GM10266 (cell line): Measurements from ENCODE around the gene NAT9.

ENCODE experiments used
- DNase-seq: peaks from one replicate; pipeline ENCODE4 v3.0.0; 2012; ENCODE audit errors: extremely low spot score
- TF ChIP-seq, protein P1 (sequence below): IDR thresholded peaks from 2 replicates; pipeline ENCODE4 v1.5.1; 2012; ENCODE audit warnings: mild to moderate bottlenecking, low read depth; ENCODE audit not compliant: control insufficient read depth, insufficient read depth; ENCODE audit errors: missing control alignments

Gene NAT9, protein sequence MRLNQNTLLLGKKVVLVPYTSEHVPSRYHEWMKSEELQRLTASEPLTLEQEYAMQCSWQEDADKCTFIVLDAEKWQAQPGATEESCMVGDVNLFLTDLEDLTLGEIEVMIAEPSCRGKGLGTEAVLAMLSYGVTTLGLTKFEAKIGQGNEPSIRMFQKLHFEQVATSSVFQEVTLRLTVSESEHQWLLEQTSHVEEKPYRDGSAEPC

DNA sequence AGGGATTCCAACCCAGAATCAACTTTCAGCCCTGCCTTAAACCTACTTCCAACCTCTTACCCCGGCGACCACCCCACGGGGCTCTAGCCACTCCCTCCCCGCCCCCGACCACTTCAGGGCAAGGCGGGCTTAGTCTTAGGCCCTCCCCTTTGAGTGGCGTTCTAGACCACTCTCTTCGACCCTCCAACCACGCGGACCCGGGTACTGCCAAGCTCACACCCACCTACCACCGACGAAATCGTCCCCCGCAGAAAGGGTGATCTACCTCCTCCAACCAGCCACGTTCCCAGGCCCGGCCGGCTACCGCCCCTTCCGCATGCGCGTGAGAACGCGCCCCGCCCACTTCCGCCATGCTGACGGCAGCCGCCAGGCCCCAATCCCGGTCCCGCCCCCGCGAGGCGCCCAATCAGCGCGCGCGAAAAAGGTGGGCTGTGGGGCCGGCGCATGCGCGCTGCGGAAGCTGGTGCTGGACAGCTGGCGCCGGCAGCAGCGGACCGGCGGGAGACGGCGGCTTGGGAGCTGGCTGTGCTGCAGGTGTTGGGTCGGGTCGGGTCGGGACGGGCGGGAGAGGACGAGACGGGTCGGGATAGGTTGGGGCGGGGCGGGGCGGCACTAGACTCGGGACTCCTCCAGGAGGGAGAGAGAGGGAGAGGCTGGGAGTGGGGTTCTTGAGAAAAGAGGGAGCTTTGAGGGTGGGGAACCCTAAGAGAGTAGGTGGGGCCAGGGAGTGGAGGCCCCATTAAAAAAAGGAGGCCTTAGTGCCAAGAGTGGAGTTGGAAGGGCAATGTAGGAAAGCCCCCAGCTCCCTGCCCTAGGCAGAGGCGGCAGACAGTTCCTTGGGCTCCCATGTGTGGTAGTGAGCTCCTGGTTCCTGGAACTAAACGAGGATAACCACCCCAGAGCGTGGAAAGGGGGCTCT lies at the start of gene NAT9:
Gene NAT9 (minus strand): TSS at position 302 of the 919 bp plus-strand sequence. CDS start 647 bp downstream, outside the sequence.
- TF ChIP-seq, protein P1, sequence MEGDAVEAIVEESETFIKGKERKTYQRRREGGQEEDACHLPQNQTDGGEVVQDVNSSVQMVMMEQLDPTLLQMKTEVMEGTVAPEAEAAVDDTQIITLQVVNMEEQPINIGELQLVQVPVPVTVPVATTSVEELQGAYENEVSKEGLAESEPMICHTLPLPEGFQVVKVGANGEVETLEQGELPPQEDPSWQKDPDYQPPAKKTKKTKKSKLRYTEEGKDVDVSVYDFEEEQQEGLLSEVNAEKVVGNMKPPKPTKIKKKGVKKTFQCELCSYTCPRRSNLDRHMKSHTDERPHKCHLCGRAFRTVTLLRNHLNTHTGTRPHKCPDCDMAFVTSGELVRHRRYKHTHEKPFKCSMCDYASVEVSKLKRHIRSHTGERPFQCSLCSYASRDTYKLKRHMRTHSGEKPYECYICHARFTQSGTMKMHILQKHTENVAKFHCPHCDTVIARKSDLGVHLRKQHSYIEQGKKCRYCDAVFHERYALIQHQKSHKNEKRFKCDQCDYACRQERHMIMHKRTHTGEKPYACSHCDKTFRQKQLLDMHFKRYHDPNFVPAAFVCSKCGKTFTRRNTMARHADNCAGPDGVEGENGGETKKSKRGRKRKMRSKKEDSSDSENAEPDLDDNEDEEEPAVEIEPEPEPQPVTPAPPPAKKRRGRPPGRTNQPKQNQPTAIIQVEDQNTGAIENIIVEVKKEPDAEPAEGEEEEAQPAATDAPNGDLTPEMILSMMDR: no peak

DNA sequence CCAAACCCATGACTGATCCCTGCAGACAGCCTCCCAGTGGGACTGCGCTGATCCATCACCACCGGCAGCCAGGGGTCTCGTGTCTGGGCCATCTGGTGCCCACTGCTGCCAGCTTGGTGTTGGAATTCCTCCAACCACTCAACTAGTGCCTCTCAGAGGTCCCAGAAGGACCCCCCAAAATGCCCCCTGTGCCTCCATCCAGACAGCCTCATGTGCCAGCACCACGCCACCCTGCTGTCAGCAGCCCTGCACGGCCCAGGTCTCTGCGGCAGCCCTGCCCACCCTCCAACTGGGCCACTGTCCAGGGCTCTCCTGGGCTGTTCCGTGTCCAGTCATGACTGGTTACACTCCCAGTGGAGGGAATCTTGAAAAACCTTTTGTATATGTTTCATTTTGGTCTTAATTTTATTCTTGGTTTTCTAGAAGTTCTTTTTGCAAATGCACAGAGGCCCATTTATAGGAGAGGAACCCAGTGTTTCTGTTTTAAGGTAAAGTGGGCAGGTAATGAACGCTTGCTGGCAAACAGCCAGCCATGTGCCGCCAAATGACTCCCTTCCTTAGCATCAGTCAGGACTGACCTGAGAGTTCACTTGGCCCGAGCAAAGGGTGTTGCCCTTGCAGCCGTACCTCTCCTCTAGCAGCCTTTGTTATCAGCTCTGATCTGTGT lies 48.9 kb upstream of the NAT9 start:
- TF ChIP-seq, protein P1: no peak
- DNase-seq: no peak

More for the DNA sequence above, at the start of gene NAT9:
- peak; percentile 99 for DNase-seq

DNA sequence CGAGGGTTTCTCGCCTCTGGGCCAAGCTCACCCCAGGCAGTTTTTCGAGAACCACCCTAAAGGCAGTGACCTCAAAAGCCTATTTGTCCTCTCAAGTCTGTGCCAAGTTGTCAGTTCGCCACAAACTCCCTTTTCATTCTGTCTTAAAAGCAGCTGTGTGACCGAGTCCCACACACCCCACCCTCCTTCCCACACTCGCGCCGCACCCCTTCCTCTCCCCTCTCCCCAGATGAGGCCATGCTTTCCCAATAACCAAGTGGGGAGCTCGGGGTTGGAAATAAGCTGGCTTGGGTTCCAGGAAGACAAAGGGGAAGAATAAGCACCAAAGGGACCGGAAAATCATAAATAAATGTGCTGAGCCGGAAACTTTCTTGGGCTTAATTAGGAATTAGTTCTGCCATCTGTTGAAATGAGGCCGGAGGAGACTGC lies 46.8 kb upstream of the NAT9 start:
- TF ChIP-seq, protein P1: no peak
- no peak for DNase-seq

DNA sequence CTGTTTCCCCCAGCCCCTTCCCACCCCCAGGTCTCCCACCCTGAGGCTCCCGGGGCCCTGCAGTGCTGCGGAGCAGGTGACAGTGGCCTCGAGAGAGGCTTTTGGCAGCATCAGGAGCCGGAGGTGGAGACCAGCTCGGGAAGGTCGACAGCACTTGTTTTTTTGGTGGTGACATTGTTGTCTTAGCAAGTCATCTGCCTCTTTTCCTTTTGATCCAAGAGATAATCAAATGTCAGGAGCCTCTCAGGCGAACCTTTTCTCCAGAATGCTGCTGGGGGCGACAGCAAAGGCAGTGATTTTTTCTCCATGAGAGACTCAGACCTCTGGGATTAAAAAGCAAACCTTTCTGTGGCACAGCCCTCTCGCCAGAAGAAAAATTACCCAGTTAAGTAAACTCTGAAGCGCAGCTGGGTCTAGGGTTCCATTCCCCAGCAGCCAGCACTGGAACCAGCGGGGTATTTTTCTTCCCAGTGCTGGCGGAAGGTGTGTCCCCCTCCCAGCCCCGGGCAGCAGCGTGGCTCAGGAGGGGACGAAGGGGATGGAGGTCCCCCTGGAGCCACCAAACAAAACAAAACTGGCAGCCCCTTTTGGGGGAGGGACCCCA lies 46.3 kb upstream of the NAT9 start:
- TF ChIP-seq, protein P1: no peak
- no peak for DNase-seq

DNA sequence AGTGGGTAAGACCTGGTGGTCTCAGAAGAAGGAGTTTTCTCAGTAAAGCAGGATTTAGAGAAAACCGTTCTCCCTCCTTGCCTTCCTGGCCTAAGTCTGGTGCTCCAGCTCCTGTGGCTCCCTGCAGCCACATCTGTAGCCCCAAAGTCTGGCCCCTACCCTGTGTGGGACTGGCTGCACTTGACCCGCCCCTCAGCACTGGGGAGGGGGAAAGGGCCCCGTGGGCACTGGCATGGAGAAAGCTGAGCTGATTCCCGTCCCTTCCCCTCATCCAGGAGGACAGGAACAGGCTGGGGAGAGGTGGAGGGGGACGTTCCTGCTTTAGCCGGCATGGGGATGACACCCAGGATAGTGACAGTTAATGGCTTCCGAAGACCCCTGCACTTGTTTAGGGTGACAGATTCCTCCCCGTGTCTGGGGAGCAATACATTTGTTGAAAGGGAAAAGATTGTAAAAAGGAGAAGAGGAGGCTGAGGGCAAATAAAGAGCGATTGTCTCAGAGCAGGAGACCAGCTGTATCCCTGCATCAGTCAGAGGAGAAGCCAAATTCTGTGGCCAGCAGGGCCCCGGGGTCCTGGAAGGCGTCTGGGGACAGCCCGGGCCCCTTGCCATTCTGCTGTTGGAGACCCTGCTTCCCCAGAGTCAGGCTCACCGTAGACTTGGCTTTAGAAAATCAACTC lies 45.6 kb upstream of the NAT9 start:
- no peak for DNase-seq
- TF ChIP-seq, protein P1: no peak

DNA sequence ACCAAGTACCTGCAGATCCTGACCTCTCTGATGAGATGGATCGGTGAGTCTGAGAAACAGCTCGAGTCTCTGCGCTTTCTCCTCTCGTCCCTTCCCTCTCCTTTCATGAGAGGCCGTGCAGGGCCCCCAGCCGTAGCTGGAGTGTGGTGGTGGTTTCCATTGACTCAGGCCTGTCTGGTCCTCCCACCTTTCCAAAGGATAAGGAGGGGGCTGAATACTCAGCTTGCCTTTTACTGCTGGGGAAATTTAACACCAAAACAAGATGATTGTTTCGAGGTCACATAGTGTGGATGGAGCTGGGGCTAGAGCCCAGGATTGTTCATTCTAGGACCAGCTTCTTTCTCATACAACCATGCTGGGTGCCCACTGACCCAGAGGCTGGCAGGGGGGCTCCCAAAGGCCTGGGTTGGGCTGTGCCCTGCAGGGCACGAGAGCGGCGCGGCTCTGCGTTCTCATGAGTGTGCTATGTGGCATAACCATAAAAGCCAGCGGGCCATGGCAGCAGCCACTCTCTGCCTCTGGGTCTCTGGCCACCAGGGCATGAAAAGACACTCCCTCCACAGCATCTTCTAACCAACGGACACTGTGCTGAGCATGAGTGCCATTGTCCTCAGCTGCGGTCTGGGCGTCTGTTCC lies 43.8 kb upstream of the NAT9 start:
- no peak for DNase-seq
- TF ChIP-seq, protein P1: no peak
